Ascending aorta (tissue), 2 donors: ENCODE data around the gene ANKZF1. TPM values are rescaled to one million over a fixed set of nuclear protein-coding genes. Genes with fewer than 3 reads are reported as not detected.

Source experiments
- DNase-seq, 2 donors: peaks; one replicate each; pipeline ENCODE4 v3.0.0-alpha.2; 2019; ENCODE audit warnings: low spot score in 2 of 2
- H3K27ac ChIP-seq, 2 donors: fragments of 200-600 bp; sonication (generic); one replicate each; pipeline ENCODE4 v1.5.1; 2016 to 2017; ENCODE audit warnings: mild to moderate bottlenecking in 1 of 2
- H3K27me3 ChIP-seq: fragments of 200-600 bp; sonication (generic); one replicate; pipeline ENCODE4 v1.5.1; 2017
- H3K36me3 ChIP-seq, 2 donors: fragments of 200-600 bp; sonication (generic); one replicate each; pipeline ENCODE4 v1.5.1; 2016
- H3K4me1 ChIP-seq, 2 donors: fragments of 200-600 bp; sonication (generic); one replicate each; pipeline ENCODE4 v1.5.1; 2016 to 2017; ENCODE audit warnings: mild to moderate bottlenecking in 1 of 2
- H3K4me3 ChIP-seq, 2 donors: fragments of 200-600 bp; sonication (generic); one replicate each; pipeline ENCODE4 v1.5.1; 2016 to 2017; ENCODE audit warnings: mild to moderate bottlenecking in 1 of 2
- H3K9me3 ChIP-seq, 2 donors: fragments of 200-600 bp; sonication (generic); one replicate each; pipeline ENCODE4 v1.5.1; 2016
- intact Hi-C: fragments of 100-400 bp; cut with DNase I; formaldehyde crosslinking; loops from one replicate; pipeline ENCODE4 v1.15.1; 2023
- total RNA-seq: library from RNA; depleted of rRNA; stranded (reverse); fragments of >200 nt; gene quantifications from one replicate; pipeline ENCODE4 v1.1.0, GENCODE V29; 2016
- TF ChIP-seq, protein P1 (sequence below), 3 experiments: fragments of 200-600 bp in 2 of 3; fragments of 450-650 bp in 1 of 3; sonication (generic) in 2 of 3; IDR thresholded peaks; one replicate each; pipeline ENCODE4 v1.5.1; 2016 to 2019; ENCODE audit warnings: antibody characterized with exemption in 3 of 3, mild to moderate bottlenecking in 1 of 3, moderate library complexity in 1 of 3

Gene ANKZF1
- total RNA-seq, 1 donor from 2014 or later, result 53.1 TPM

DNA sequence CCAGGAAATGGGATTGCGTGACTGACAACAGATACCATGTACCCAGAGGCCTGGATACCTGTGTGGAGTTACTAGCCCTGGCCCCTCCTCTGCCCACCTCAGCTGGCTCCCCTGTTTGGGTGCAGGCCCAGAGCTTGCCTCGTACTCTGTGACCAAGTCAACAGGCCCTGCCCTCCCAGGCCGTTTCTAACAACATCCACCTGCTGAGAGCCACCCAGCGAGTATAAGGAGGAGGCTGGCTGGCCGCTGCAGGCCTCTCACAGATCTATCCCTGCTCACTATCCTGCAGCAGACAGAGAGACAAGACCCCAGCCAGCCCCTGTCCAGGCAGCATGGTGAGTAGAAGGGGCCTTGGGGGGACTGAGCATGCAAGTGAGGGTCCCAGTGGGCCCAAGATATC is 36.6 kb downstream of the ANKZF1 start:
- Histone ChIP-seq H3K9me3 (no peaks in the 10 kb centered on the region), H3K27me3 (no peaks in the 10 kb centered on the region), H3K4me1 (no peaks in the 10 kb centered on the region), H3K4me3 (no peak overlapping the region), H3K27ac (no peak overlapping the region), H3K36me3 (no peaks in the 10 kb centered on the region)
- intact Hi-C loops, result no loop called here
- DNase-seq, result no peak
- TF ChIP-seq, protein P1, sequence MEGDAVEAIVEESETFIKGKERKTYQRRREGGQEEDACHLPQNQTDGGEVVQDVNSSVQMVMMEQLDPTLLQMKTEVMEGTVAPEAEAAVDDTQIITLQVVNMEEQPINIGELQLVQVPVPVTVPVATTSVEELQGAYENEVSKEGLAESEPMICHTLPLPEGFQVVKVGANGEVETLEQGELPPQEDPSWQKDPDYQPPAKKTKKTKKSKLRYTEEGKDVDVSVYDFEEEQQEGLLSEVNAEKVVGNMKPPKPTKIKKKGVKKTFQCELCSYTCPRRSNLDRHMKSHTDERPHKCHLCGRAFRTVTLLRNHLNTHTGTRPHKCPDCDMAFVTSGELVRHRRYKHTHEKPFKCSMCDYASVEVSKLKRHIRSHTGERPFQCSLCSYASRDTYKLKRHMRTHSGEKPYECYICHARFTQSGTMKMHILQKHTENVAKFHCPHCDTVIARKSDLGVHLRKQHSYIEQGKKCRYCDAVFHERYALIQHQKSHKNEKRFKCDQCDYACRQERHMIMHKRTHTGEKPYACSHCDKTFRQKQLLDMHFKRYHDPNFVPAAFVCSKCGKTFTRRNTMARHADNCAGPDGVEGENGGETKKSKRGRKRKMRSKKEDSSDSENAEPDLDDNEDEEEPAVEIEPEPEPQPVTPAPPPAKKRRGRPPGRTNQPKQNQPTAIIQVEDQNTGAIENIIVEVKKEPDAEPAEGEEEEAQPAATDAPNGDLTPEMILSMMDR (IDR thresholded peaks at IDR 0.05), result no peak

DNA sequence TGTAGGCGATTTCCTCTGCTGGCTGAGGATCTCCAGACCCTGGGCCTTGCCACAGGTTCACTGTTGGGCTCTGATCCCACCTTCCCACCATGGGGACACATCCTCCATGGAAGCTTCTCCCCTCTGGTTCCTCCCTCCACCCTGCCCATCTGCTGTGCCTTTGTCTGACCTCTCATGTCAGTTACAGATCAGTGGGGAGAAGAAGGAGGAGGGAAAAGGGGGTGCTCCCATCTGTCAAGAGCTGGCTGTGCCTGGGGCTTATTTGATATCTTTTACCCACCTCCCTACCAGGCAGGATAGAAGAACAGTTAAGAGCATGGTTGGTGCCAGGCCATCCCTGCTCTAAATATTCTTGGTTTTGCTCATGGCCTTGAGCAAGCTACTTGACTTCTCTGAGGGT is 37.3 kb downstream of the ANKZF1 start:
- intact Hi-C loops, result no loop called here
- TF ChIP-seq, protein P1 (IDR thresholded peaks at IDR 0.05), result no peak
- Histone ChIP-seq H3K27ac (no peak overlapping the region), H3K9me3 (no peaks in the 10 kb centered on the region), H3K4me3 (no peak overlapping the region), H3K27me3 (no peaks in the 10 kb centered on the region), H3K4me1 (no peaks in the 10 kb centered on the region), H3K36me3 (no peaks in the 10 kb centered on the region)
- no peak for DNase-seq

DNA sequence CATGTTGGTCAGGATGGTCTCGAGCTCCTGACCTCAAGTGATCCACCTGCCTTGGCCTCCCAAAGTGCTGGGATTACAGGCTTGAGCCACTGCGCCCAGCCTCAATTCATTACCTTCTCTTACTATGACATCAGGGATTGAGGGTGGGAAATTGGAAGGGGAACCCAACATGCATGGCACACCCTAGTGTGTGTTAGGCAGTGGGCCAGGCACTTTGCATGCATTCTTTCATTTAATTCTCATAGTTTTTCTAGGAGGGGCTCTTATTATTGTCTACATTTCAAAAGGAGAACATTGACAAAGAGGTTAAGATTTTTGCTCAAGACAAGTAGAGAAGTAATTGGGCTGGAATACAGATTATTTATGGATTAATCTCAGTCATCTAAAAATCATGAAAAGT is 38.7 kb downstream of the ANKZF1 start:
- TF ChIP-seq, protein P1 (IDR thresholded peaks at IDR 0.05), result no peak
- Histone ChIP-seq H3K4me3 (no peak overlapping the region), H3K36me3 (no peaks in the 10 kb centered on the region), H3K27ac (no peak overlapping the region), H3K27me3 (no peaks in the 10 kb centered on the region), H3K4me1 (no peaks in the 10 kb centered on the region), H3K9me3 (no peaks in the 10 kb centered on the region)
- intact Hi-C loops, result no loop called here
- DNase-seq, result no peak

DNA sequence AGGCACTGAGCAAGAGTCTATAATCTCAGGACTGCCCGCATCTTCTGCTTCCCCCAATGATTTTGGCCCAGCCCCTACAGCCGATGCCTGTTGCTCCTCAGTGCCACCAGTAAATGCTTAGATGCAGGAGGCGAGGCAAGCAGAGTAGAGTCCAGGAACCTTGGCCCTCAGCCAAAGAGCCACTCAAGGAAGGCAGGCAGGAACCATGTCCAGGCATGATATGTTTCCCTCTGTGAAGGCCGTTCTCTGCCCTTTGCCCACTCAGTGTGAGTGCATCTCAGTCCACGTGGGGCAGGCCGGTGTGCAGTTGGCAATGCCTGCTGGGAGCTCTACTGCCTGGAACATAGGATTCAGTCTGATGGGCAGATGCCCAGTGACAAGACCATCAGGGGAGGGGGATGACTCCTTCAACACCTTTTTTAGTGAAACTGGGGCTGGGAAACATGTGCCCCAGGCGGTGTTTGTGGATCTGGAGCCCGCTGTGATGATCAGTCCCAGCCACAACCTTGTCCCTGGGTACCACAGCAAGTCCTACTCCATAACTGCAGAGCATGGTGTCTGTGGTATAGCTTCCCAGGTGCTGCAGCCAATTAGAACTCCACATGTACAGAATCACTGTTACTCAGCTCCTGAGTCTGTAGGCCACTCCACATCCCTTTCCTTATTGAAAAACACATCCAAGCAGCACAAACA is 39.9 kb downstream of the ANKZF1 start:
- no peak overlapping the region for H3K4me3 ChIP-seq
- peaks cover 7 to 10% of the 10 kb centered on the region in 2 donors for H3K4me1 ChIP-seq
- H3K27ac ChIP-seq, result no peak overlapping the region
- H3K27me3 ChIP-seq, result no peaks in the 10 kb centered on the region
- peak in 1 of 2 donors; percentile 64 for DNase-seq
- TF ChIP-seq, protein P1 (IDR thresholded peaks at IDR 0.05), result no peak
- no peaks in the 10 kb centered on the region for H3K36me3 ChIP-seq
- intact Hi-C loops, result loop anchor here (10.0 kb wide), 1 partner anchor 275 kb away; the partner anchor contains the start of genes CHPF and TMEM198
- no peaks in the 10 kb centered on the region for H3K9me3 ChIP-seq

DNA sequence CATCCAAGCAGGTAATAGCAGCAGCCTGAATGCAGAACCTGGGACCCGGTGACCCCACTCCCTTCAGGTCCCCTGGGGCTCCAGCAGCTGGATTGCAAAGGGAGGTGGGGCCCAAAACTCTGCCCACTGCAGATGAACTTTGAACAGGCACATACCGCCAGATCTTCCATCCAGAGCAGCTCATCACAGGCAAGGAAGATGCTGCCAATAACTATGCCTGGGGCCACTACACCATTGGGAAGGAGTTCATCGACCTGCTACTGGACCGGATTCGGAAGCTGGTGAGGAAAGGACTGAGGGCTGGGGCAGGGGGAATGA is 40.4 kb downstream of the ANKZF1 start:
- intact Hi-C loops, result loop anchor here (10.0 kb wide), 1 partner anchor 275 kb away; the partner anchor contains the start of genes CHPF and TMEM198
- TF ChIP-seq, protein P1 (IDR thresholded peaks at IDR 0.05), result no peak
- Histone ChIP-seq H3K4me1 (peaks cover 7 to 10% of the 10 kb centered on the region in 2 donors), H3K27ac (no peak overlapping the region), H3K9me3 (no peaks in the 10 kb centered on the region), H3K27me3 (no peaks in the 10 kb centered on the region), H3K36me3 (no peaks in the 10 kb centered on the region), H3K4me3 (no peak overlapping the region)
- DNase-seq, result no peak
